ENCODE measurements around the gene MED16.

Gene MED16

GRCh38 chr19:928471-929202 is 35.6 kb upstream of the MED16 start:
- no peak for FAIRE-seq

- no peak for FAIRE-seq
Observed at GRCh38 chr19:927780-928401, 34.9 kb upstream of the MED16 start.

- FAIRE-seq, result no peak
Observed at GRCh38 chr19:927351-927779, 34.4 kb upstream of the MED16 start.

GRCh38 chr19:926589-927350 is 33.8 kb upstream of the MED16 start:
- FAIRE-seq, result no peak

GRCh38 chr19:926323-926588 is 33.3 kb upstream of the MED16 start:
- no peak for FAIRE-seq

- no peak for FAIRE-seq
Observed at GRCh38 chr19:925526-926322, 32.7 kb upstream of the MED16 start, which contains the start of gene ARID3A. TSS of gene ARID3A (plus strand) at chr19:926035. CDS start at chr19:929529, 3,494 bp downstream.

- FAIRE-seq, result no peak
Observed at GRCh38 chr19:925087-925525, 32.1 kb upstream of the MED16 start.

- FAIRE-seq, result no peak
Observed at GRCh38 chr19:924553-925086, 31.6 kb upstream of the MED16 start.

- FAIRE-seq, result no peak
Observed at GRCh38 chr19:920051-920864, 27.3 kb upstream of the MED16 start.

GRCh38 chr19:919199-920050 is 26.4 kb upstream of the MED16 start:
- FAIRE-seq, result no peak

GRCh38 chr19:918481-919198 is 25.7 kb upstream of the MED16 start:
- no peak for FAIRE-seq

GRCh38 chr19:918152-918437 is 25.1 kb upstream of the MED16 start:
- FAIRE-seq, result no peak

- no peak for FAIRE-seq
Observed at GRCh38 chr19:917323-918151, 24.6 kb upstream of the MED16 start, which contains the start of gene KISS1R. TSS of gene KISS1R (plus strand) at chr19:917333. CDS start at chr19:917503, 170 bp downstream.

GRCh38 chr19:916645-917322 is 23.8 kb upstream of the MED16 start:
- FAIRE-seq, result no peak

- no peak for FAIRE-seq
Observed at GRCh38 chr19:913080-913748, 20.2 kb upstream of the MED16 start, which contains the start of gene R3HDM4. TSS of gene R3HDM4 (minus strand) at chr19:913219. CDS start at chr19:913157, 62 bp downstream.

GRCh38 chr19:912181-913079 is 19.4 kb upstream of the MED16 start:
- FAIRE-seq, result no peak

Measured in colon (tissue), 2 donors.